Vagina (tissue), 2 donors: ENCODE results near the gene NKAIN4. TPM values are rescaled to one million over a fixed set of nuclear protein-coding genes. Genes with fewer than 3 reads are reported as not detected.

Experiments
- DNase-seq, 2 donors: peaks; one replicate each; pipeline ENCODE4 v3.0.0-alpha.2; 2017; ENCODE audit errors: extremely low spot score in 2 of 2
- H3K27ac ChIP-seq: fragments of 200-600 bp; sonication (generic); one replicate; pipeline ENCODE4 v1.5.1; 2019
- H3K27me3 ChIP-seq: fragments of 200-600 bp; sonication (generic); one replicate; pipeline ENCODE4 v1.5.1; 2019
- H3K36me3 ChIP-seq, 2 donors: fragments of 200-600 bp; sonication (generic); one replicate each; pipeline ENCODE4 v1.5.1; 2017 to 2019
- H3K4me1 ChIP-seq: fragments of 200-600 bp; sonication (generic); one replicate; pipeline ENCODE4 v1.5.1; 2019
- H3K4me3 ChIP-seq, 2 donors: fragments of 200-600 bp; sonication (generic); 1 replicate in 1 of 2; 2 replicates in 1 of 2; pipeline ENCODE4 v1.5.1; 2016 to 2019
- H3K9me3 ChIP-seq: fragments of 200-600 bp; sonication (generic); one replicate; pipeline ENCODE4 v1.5.1; 2019
- POLR2A ChIP-seq, 2 donors: fragments of 450-650 bp; IDR thresholded peaks; one replicate each; pipeline ENCODE4 v1.6.1; 2017; ENCODE audit warnings: antibody characterized with exemption in 2 of 2, mild to moderate bottlenecking in 2 of 2, moderate library complexity in 2 of 2
- POLR2AphosphoS5 ChIP-seq, 2 donors: sonication (generic); formaldehyde crosslinking; IDR thresholded peaks; one replicate each; pipeline ENCODE4 v1.9.0; 2017; ENCODE audit warnings: antibody characterized with exemption in 2 of 2, mild to moderate bottlenecking in 2 of 2, low read depth in 1 of 2; ENCODE audit not compliant: insufficient read depth in 1 of 2
- intact Hi-C: fragments of 100-400 bp; cut with DNase I; formaldehyde crosslinking; loops from one replicate; pipeline ENCODE4 v1.15.1; 2023
- total RNA-seq: library from RNA; depleted of rRNA; stranded (reverse); fragments of >200 nt; gene quantifications from one replicate; pipeline ENCODE4 v1.2.3, GENCODE V29; 2016
- TF ChIP-seq, protein P1 (sequence below), 3 experiments: fragments of 450-650 bp in 2 of 3; fragments of 200-600 bp in 1 of 3; sonication (generic) in 1 of 3; IDR thresholded peaks; one replicate each; pipeline ENCODE4 v1.5.1; 2017 to 2019; ENCODE audit warnings: antibody characterized with exemption in 3 of 3, mild to moderate bottlenecking in 2 of 3, moderate library complexity in 2 of 3

The NKAIN4 gene
- total RNA-seq, 1 donor from 2014 or later: not detected

DNA sequence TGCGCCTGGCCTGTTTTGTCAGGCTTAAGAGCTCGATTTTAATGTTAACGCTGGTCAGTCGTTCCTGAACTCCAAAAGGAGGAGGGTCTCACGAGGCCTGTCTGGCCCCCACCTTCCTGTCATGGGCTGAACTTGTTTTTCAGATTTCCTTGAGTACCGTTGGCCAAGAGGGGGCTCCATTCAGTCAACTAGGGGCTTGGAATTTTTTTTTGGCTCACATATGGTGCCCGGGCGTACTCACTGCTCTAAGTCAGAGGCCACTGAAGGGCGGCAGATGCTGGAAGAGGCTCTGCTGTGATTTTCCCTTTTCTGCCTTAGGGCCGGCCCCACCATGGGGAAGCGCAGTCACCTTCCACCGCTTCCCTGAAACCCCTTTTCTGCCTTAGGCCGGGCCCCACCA is 25.5 kb downstream of the NKAIN4 start:
- Histone ChIP-seq H3K9me3 (no peaks in the 10 kb centered on the region), H3K36me3 (no peaks in the 10 kb centered on the region), H3K27ac (no peak overlapping the region), H3K4me1 (no peaks in the 10 kb centered on the region), H3K4me3 (no peak overlapping the region), H3K27me3 (no peaks in the 10 kb centered on the region)
- DNase-seq: no peak
- TF ChIP-seq, protein P1, sequence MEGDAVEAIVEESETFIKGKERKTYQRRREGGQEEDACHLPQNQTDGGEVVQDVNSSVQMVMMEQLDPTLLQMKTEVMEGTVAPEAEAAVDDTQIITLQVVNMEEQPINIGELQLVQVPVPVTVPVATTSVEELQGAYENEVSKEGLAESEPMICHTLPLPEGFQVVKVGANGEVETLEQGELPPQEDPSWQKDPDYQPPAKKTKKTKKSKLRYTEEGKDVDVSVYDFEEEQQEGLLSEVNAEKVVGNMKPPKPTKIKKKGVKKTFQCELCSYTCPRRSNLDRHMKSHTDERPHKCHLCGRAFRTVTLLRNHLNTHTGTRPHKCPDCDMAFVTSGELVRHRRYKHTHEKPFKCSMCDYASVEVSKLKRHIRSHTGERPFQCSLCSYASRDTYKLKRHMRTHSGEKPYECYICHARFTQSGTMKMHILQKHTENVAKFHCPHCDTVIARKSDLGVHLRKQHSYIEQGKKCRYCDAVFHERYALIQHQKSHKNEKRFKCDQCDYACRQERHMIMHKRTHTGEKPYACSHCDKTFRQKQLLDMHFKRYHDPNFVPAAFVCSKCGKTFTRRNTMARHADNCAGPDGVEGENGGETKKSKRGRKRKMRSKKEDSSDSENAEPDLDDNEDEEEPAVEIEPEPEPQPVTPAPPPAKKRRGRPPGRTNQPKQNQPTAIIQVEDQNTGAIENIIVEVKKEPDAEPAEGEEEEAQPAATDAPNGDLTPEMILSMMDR (IDR thresholded peaks at IDR 0.05): no peak
- TF ChIP-seq POLR2AphosphoS5 (IDR thresholded peaks at IDR 0.05; ENCODE audit: insufficient read depth in 1 of 2, low read depth in 1 of 2) (no peak), POLR2A (IDR thresholded peaks at IDR 0.05) (no peak)
- intact Hi-C loops: no loop called here

DNA sequence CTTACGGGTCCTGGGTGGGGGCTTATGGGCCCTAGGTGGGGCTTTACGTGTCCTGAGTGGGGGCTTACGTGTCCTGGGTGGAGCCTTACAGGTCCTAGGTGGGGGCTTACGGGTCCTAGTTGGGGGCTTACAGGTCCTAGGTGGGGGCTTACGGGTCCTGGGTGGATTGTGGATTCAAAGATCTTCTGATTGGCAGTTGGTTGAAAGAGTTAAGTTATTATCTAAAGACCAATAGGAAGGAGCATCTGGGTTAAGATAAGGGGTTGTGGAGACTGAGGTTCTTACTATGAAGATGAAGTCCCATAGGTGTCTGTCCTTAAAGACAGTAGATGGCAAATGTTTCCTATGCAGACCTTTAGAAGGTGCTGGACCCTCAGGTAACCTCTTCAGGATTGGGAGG is 27.0 kb downstream of the NKAIN4 start:
- Histone ChIP-seq H3K9me3 (no peaks in the 10 kb centered on the region), H3K27ac (no peak overlapping the region), H3K4me1 (no peaks in the 10 kb centered on the region), H3K4me3 (no peak overlapping the region), H3K36me3 (no peaks in the 10 kb centered on the region), H3K27me3 (no peaks in the 10 kb centered on the region)
- no peak for DNase-seq
- intact Hi-C loops: no loop called here
- TF ChIP-seq POLR2AphosphoS5 (IDR thresholded peaks at IDR 0.05; ENCODE audit: insufficient read depth in 1 of 2, low read depth in 1 of 2): no peak
- no peak for TF ChIP-seq POLR2A (IDR thresholded peaks at IDR 0.05)
- TF ChIP-seq, protein P1 (IDR thresholded peaks at IDR 0.05): no peak

DNA sequence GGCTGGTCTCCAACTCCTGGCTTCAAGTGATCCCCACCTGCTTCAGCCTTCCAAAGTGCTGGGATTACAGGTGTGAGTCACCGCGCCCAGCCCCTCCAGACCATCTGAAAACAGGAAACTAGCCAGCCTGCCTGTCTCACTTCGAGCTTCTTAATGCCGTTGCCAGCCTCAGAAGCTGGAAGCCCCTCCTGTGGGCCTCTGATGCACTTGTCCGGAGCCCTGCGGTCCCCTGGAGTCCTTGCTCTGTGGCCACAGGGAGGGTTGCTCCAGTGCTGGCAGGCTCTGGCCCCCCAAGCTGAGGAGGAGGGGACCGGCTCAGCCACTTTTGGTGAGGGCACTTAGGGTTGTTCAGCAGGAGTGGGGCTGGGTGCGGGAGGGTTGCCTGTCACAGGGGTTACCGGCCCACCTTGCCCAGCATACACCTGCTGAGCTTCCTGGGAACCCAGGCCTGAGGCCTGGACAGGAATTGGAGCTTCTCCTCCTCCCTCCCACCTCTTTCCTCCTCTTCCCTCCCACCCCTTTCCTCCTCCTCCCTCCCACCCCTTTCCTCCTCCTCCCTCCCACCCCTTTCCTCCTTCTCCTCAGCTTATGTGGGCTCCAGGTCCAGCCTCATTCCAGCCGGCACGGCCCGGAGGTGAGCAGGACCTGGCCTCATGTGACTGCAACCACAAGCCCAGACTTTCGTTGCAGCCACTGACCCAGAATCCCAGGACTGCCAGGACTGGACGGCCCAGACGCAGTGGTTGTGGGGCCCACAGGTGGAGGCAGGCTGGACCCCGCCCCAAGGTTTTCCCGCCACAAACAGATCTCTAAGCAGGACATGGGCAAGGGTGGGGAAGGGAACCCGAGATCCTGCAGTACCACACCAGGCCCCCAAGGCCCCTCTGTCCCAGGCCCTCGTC is 28.0 kb downstream of the NKAIN4 start:
- DNase-seq: no peak
- no peaks in the 10 kb centered on the region for H3K36me3 ChIP-seq
- TF ChIP-seq POLR2AphosphoS5 (IDR thresholded peaks at IDR 0.05; ENCODE audit: insufficient read depth in 1 of 2, low read depth in 1 of 2) (no peak), POLR2A (IDR thresholded peaks at IDR 0.05) (no peak)
- TF ChIP-seq, protein P1 (IDR thresholded peaks at IDR 0.05): no peak
- H3K27ac ChIP-seq: no peak overlapping the region
- no peak overlapping the region for H3K4me3 ChIP-seq
- no peaks in the 10 kb centered on the region for H3K9me3 ChIP-seq
- H3K27me3 ChIP-seq: no peaks in the 10 kb centered on the region
- intact Hi-C loops: no loop called here
- H3K4me1 ChIP-seq: no peaks in the 10 kb centered on the region

DNA sequence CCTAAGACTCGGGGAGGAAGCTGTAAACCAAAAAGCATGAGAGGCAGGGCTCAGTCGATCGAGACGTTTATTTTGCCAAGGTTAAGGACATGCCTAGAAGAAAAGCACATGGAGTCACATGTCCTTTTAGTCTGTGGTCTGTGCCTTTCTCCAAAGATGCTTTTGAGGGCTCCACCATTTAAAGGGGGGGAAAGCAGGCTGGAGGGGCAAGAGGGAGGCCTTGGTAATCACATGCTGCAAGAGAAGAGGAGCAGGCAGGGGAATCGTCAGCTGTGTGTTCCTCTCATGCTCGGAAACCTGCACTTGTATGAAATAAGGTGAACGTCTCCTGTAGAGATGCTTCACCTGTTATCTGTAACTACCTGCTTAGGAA is 29.2 kb downstream of the NKAIN4 start:
- Histone ChIP-seq H3K27me3 (no peaks in the 10 kb centered on the region), H3K36me3 (no peaks in the 10 kb centered on the region), H3K4me1 (no peaks in the 10 kb centered on the region), H3K27ac (no peak overlapping the region), H3K4me3 (no peak overlapping the region), H3K9me3 (no peaks in the 10 kb centered on the region)
- intact Hi-C loops: no loop called here
- no peak for DNase-seq
- TF ChIP-seq, protein P1 (IDR thresholded peaks at IDR 0.05): no peak
- TF ChIP-seq POLR2A (IDR thresholded peaks at IDR 0.05) (no peak), POLR2AphosphoS5 (IDR thresholded peaks at IDR 0.05; ENCODE audit: insufficient read depth in 1 of 2, low read depth in 1 of 2) (no peak)

DNA sequence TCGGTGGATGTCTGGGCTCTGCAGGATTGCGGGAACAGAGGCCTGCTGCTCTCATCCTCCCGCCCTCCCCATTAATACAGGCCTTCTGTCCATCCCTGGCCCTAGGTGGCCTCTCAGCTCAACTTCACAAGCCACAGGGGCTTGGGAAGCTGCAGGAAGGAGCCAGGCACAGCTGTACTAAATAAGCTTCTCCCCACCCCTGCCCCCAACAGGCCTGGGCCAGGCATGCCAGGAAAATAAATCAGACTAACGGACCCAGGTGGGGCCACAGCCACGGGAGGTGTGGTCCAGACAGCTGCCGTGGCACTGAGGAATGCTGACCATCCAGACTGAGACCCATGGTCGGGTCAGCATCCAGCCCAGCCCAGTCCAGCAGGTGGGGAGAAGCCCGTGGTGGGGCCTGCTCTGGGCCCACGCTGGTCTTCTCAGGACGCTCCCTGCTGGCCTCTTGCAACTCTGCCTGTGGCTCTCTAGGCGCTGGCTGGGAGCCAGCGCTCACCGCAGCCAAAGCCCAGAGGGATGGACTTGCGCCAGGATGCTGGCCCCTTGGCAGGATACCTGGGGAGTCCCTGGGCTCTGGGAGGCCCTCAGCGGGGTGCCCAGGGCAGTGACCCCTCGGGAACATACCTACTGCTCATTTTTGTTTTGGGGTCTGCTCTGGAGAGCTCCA is 29.7 kb downstream of the NKAIN4 start:
- H3K27ac ChIP-seq: no peak overlapping the region
- DNase-seq: no peak
- H3K4me1 ChIP-seq: no peaks in the 10 kb centered on the region
- H3K4me3 ChIP-seq: no peak overlapping the region
- no peaks in the 10 kb centered on the region for H3K9me3 ChIP-seq
- H3K36me3 ChIP-seq: no peaks in the 10 kb centered on the region
- no peaks in the 10 kb centered on the region for H3K27me3 ChIP-seq
- intact Hi-C loops: no loop called here
- TF ChIP-seq POLR2A (IDR thresholded peaks at IDR 0.05) (no peak), POLR2AphosphoS5 (IDR thresholded peaks at IDR 0.05; ENCODE audit: insufficient read depth in 1 of 2, low read depth in 1 of 2) (no peak)
- TF ChIP-seq, protein P1 (IDR thresholded peaks at IDR 0.05): no peak
